Mesenchymal stem cell (in vitro differentiated cells and primary cell): ENCODE data around the gene STK11.

Source experiments
- DNase-seq: peaks from one replicate; pipeline ENCODE4 v3.0.0-alpha.2; 2013
- H2AFZ ChIP-seq: one replicate; pipeline ENCODE4 v1.6.1; 2013; ENCODE audit warnings: low read depth, mild to moderate bottlenecking, control low read depth, inconsistent platforms, low read length, moderate library complexity
- H2AK5ac ChIP-seq: 2 replicates; pipeline ENCODE4 v1.6.1; 2013; ENCODE audit warnings: low read length, moderate library complexity, mild to moderate bottlenecking, inconsistent platforms; ENCODE audit not compliant: severe bottlenecking
- H2BK120ac ChIP-seq: one replicate; pipeline ENCODE4 v1.6.1; 2013; ENCODE audit warnings: low read depth, mild to moderate bottlenecking, inconsistent platforms, low read length, moderate library complexity
- H2BK12ac ChIP-seq, 2 experiments: one replicate each; pipeline ENCODE4 v1.6.1; 2013; ENCODE audit warnings: inconsistent platforms in 2 of 2, low read length in 2 of 2, mild to moderate bottlenecking in 2 of 2, moderate library complexity in 2 of 2, control low read depth in 1 of 2
- H2BK15ac ChIP-seq: one replicate; pipeline ENCODE4 v1.6.1; 2013; ENCODE audit warnings: mild to moderate bottlenecking, low read depth, inconsistent platforms; ENCODE audit not compliant: poor library complexity, severe bottlenecking
- H2BK5ac ChIP-seq: 2 replicates; pipeline ENCODE4 v1.6.1; 2013; ENCODE audit warnings: low read depth, mild to moderate bottlenecking, low read length, control low read depth, inconsistent platforms; ENCODE audit not compliant: poor library complexity, severe bottlenecking
- H3K14ac ChIP-seq, 2 experiments: one replicate each; pipeline ENCODE4 v1.6.1; 2013; ENCODE audit warnings: inconsistent platforms in 2 of 2, low read length in 2 of 2, control low read depth in 1 of 2, mild to moderate bottlenecking in 1 of 2, moderate library complexity in 1 of 2
- H3K18ac ChIP-seq, 2 experiments: one replicate each; pipeline ENCODE4 v1.6.1; 2013; ENCODE audit warnings: inconsistent platforms in 2 of 2, low read length in 2 of 2, control low read depth in 1 of 2, low read depth in 1 of 2, mild to moderate bottlenecking in 1 of 2
- H3K23ac ChIP-seq, 2 experiments: one replicate each; pipeline ENCODE4 v1.6.1; 2013; ENCODE audit warnings: inconsistent platforms in 2 of 2, low read length in 2 of 2, mild to moderate bottlenecking in 2 of 2, moderate library complexity in 2 of 2, control low read depth in 1 of 2
- H3K27ac ChIP-seq: 2 replicates; pipeline ENCODE4 v1.5.1; 2013; ENCODE audit warnings: mild to moderate bottlenecking, moderate library complexity, low read length, control low read depth, inconsistent platforms; ENCODE audit not compliant: poor library complexity, severe bottlenecking
- H3K27me3 ChIP-seq, 2 experiments: 2 replicates each; pipeline versions ENCODE4 v1.6.1 to v1.7.0; 2013; ENCODE audit warnings: low read length in 2 of 2, mild to moderate bottlenecking in 2 of 2, moderate library complexity in 2 of 2, control low read depth in 1 of 2, inconsistent platforms in 1 of 2; ENCODE audit not compliant: control insufficient read depth in 1 of 2, insufficient read depth in 1 of 2
- H3K36me3 ChIP-seq, 2 experiments: 2 replicates each; pipeline versions ENCODE4 v1.6.1 to v1.7.0; 2013; ENCODE audit warnings: low read length in 2 of 2, control low read depth in 1 of 2, inconsistent platforms in 1 of 2, low read depth in 1 of 2, mild to moderate bottlenecking in 1 of 2; ENCODE audit not compliant: insufficient read depth in 2 of 2, control insufficient read depth in 1 of 2
- H3K4ac ChIP-seq, 2 experiments: one replicate each; pipeline ENCODE4 v1.6.1; 2013; ENCODE audit warnings: inconsistent platforms in 2 of 2, low read length in 2 of 2, mild to moderate bottlenecking in 2 of 2, moderate library complexity in 2 of 2, control low read depth in 1 of 2, low read depth in 1 of 2
- H3K4me1 ChIP-seq: 2 replicates; pipeline ENCODE4 v1.6.1; 2013; ENCODE audit warnings: low read depth, low read length, control low read depth; ENCODE audit not compliant: control insufficient read depth, insufficient read depth
- H3K4me2 ChIP-seq: 2 replicates; pipeline ENCODE4 v1.6.1; 2013; ENCODE audit warnings: low read length, mild to moderate bottlenecking, inconsistent platforms; ENCODE audit not compliant: poor library complexity, severe bottlenecking
- H3K4me3 ChIP-seq, 2 experiments: 2 replicates each; pipeline versions ENCODE4 v1.5.1 to v1.7.0; 2013; ENCODE audit warnings: low read length in 2 of 2, mild to moderate bottlenecking in 2 of 2, control low read depth in 1 of 2, low read depth in 1 of 2; ENCODE audit not compliant: insufficient read depth in 1 of 2
- H3K79me1 ChIP-seq: replicated peaks from 2 replicates; pipeline ENCODE4 v1.6.1; 2013; ENCODE audit warnings: mild to moderate bottlenecking, control low read depth, low read length, inconsistent platforms; ENCODE audit not compliant: poor library complexity, severe bottlenecking
- H3K9ac ChIP-seq: 2 replicates; pipeline ENCODE4 v1.7.0; 2013; ENCODE audit warnings: mild to moderate bottlenecking, low read length, moderate library complexity
- H3K9me3 ChIP-seq: 2 replicates; pipeline ENCODE4 v1.7.0; 2013; ENCODE audit warnings: mild to moderate bottlenecking, low read length; ENCODE audit not compliant: control insufficient read depth
- H4K8ac ChIP-seq: one replicate; pipeline ENCODE4 v1.6.1; 2013; ENCODE audit warnings: inconsistent platforms, mild to moderate bottlenecking, low read length, moderate library complexity
- H4K91ac ChIP-seq: one replicate; pipeline ENCODE4 v1.6.1; 2013; ENCODE audit warnings: mild to moderate bottlenecking, low read length, inconsistent platforms
- WGBS: methylation state at CpG from one replicate; pipeline ENCODE4 v1.1.7; 2013; ENCODE audit warnings: mixed read lengths; 5-methylcytosine and 5-hydroxymethylcytosine counted together

Gene STK11

GRCh38 chr19:1252821-1253513 is 47.4 kb downstream of the STK11 start:
- peak; percentile 98 for DNase-seq
- Histone ChIP-seq H3K27me3 (no peaks in the 10 kb centered on the region), H2BK5ac (peak overlapping the region; percentile 98), H3K9me3 (no peaks in the 10 kb centered on the region), H3K23ac (no peak overlapping the region), H2BK15ac (peak overlapping the region; percentile 99), H3K14ac (peak overlapping the region; percentile 89 to 92), H3K4me3 (peak overlapping the region; percentile 84 to 92), H4K91ac (peak overlapping the region; percentile 100), H3K27ac (peak overlapping the region; percentile 99), H2AK5ac (peak overlapping the region; percentile 86), H3K79me1 (no peaks in the 10 kb centered on the region), H3K4me1 (peaks cover 45% of the 10 kb centered on the region), H2AFZ (no peak overlapping the region), H4K8ac (peak overlapping the region; percentile 98), H2BK120ac (peak overlapping the region; percentile 99), H3K4ac (peak overlapping the region; percentile 85 to 99), H3K18ac (peak overlapping the region; percentile 98 to 99), H3K36me3 (peaks cover 45 to 77% of the 10 kb centered on the region in 2 experiments), H3K4me2 (peak overlapping the region; percentile 85), H3K9ac (peak overlapping the region; percentile 96), H2BK12ac (peak overlapping the region; percentile 38 to 66)
- 0% methylated on average over 15 of the region's 26 CpGs for WGBS

DNA sequence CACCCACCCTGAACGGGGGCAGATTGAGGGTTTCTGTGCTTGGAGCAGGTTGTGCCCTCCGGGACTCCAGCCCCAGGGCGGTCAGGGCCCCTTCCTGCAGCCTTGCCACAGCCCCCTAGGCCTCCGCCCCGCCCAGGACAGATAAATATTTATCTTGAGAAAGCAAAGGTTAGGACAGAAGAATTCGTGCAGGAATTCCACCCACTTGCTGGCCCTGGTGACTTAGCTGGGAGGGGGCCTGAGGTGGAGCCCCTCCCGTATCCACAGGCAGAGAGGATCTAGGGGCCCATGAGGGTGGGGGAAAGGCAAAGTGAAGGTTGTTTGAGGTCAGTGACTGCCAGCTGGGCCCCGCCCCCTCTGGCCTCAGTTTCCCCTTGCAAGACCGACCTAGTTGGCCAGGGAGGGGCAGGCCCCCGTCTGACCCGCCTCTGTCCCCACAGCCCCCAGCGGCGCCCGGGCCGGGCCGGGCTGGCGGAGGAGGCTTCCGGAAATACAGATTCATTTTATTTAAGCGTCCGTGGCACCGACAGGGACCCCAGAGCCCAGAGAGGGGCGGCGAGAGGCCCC is 48.0 kb downstream of the STK11 start:
- no peaks in the 10 kb centered on the region for H3K9me3 ChIP-seq
- H2BK12ac ChIP-seq, result peak overlapping the region; percentile 38 to 68
- peak overlapping the region; percentile 85 for H3K4ac ChIP-seq
- H2BK5ac ChIP-seq, result peak overlapping the region; percentile 98
- no peak overlapping the region for H3K23ac ChIP-seq
- peak overlapping the region; percentile 99 for H3K27ac ChIP-seq
- H3K27me3 ChIP-seq, result no peaks in the 10 kb centered on the region
- peak overlapping the region; percentile 96 for H3K9ac ChIP-seq
- H4K8ac ChIP-seq, result peak overlapping the region; percentile 91
- peaks cover 46% of the 10 kb centered on the region for H3K4me1 ChIP-seq
- H3K14ac ChIP-seq, result no peak overlapping the region
- H3K36me3 ChIP-seq, result peaks cover 51 to 83% of the 10 kb centered on the region in 2 experiments
- H3K18ac ChIP-seq, result peak overlapping the region; percentile 65 to 96
- no peaks in the 10 kb centered on the region for H3K79me1 ChIP-seq
- peak overlapping the region; percentile 100 for H4K91ac ChIP-seq
- H3K4me2 ChIP-seq, result peak overlapping the region; percentile 75
- peak overlapping the region; percentile 99 for H2BK120ac ChIP-seq
- DNase-seq, result no peak
- peak overlapping the region; percentile 86 for H2AK5ac ChIP-seq
- H3K4me3 ChIP-seq, result peak overlapping the region; percentile 48 to 73
- H2AFZ ChIP-seq, result no peak overlapping the region
- 58% methylated on average over 20 of the region's 23 CpGs for WGBS
- H2BK15ac ChIP-seq, result peak overlapping the region; percentile 93

GRCh38 chr19:1254081-1254527 is 48.5 kb downstream of the STK11 start:
- Histone ChIP-seq H2BK12ac (peak overlapping the region; percentile 38 to 68), H4K8ac (peak overlapping the region; percentile 21), H4K91ac (peak overlapping the region; percentile 86), H3K14ac (peak overlapping the region in 1 of 2 experiments; percentile 56), H3K36me3 (peaks cover 51 to 86% of the 10 kb centered on the region in 2 experiments), H3K27me3 (no peaks in the 10 kb centered on the region), H3K9me3 (no peaks in the 10 kb centered on the region), H3K23ac (peak overlapping the region in 1 of 2 experiments; percentile 60), H2AFZ (no peak overlapping the region), H3K18ac (peak overlapping the region; percentile 65 to 86), H3K4me3 (peak overlapping the region in 1 of 2 experiments; percentile 73), H3K9ac (peak overlapping the region; percentile 96), H3K4me2 (peak overlapping the region; percentile 20), H2BK15ac (peak overlapping the region; percentile 92), H2BK5ac (peak overlapping the region; percentile 98), H3K4me1 (peaks cover 50% of the 10 kb centered on the region), H2BK120ac (peak overlapping the region; percentile 95), H3K27ac (peak overlapping the region; percentile 13), H3K79me1 (no peaks in the 10 kb centered on the region), H3K4ac (peak overlapping the region in 1 of 2 experiments; percentile 85), H2AK5ac (peak overlapping the region; percentile 62)
- 85% methylated on average over 35 of the region's 37 CpGs for WGBS
- no peak for DNase-seq
